Tibial artery (tissue), 4 donors: ENCODE measurements around the gene PCBP3.

Experiments used
- DNase-seq, 2 donors: peaks; one replicate each; pipeline ENCODE4 v3.0.0-alpha.2; 2019
- H3K27ac ChIP-seq, 2 donors: fragments of 200-600 bp; sonication (generic) in 1 of 2; 1 replicate in 1 of 2; 2 replicates in 1 of 2; pipeline ENCODE4 v1.5.1; 2018 to 2019; ENCODE audit warnings: mild to moderate bottlenecking in 1 of 2
- H3K27me3 ChIP-seq, 2 donors: fragments of 200-600 bp; sonication (generic) in 1 of 2; one replicate each; pipeline versions ENCODE4 v1.5.1 to v1.6.0; 2016 to 2019
- H3K36me3 ChIP-seq, 3 donors: fragments of 200-600 bp; sonication (generic) in 2 of 3; one replicate each; pipeline ENCODE4 v1.5.1; 2016 to 2019; ENCODE audit warnings: mild to moderate bottlenecking in 2 of 3
- H3K4me1 ChIP-seq, 4 donors: fragments of 200-600 bp; sonication (generic) in 2 of 4; 1 replicate in 3 of 4; 2 replicates in 1 of 4; pipeline ENCODE4 v1.5.1; 2016 to 2019
- H3K4me3 ChIP-seq, 2 donors: fragments of 200-600 bp; sonication (generic) in 1 of 2; 1 replicate in 1 of 2; 2 replicates in 1 of 2; pipeline ENCODE4 v1.5.1; 2018 to 2019; ENCODE audit warnings: mild to moderate bottlenecking in 2 of 2
- H3K9me3 ChIP-seq, 3 donors: fragments of 200-600 bp; sonication (generic) in 1 of 3; one replicate each; pipeline ENCODE4 v1.5.1; 2016 to 2019
- intact Hi-C: fragments of 100-400 bp; cut with DNase I; formaldehyde crosslinking; loops from one replicate; pipeline ENCODE4 v1.15.0; 2023; ENCODE audit warnings: low total_unique reads
- TF ChIP-seq, protein P1 (sequence below), 2 experiments: fragments of 200-600 bp in 1 of 2; fragments of 450-650 bp in 1 of 2; IDR thresholded peaks; one replicate each; pipeline ENCODE4 v1.5.1; 2017 to 2019; ENCODE audit warnings: antibody characterized with exemption in 2 of 2, mild to moderate bottlenecking in 1 of 2, moderate library complexity in 1 of 2

The PCBP3 gene

DNA sequence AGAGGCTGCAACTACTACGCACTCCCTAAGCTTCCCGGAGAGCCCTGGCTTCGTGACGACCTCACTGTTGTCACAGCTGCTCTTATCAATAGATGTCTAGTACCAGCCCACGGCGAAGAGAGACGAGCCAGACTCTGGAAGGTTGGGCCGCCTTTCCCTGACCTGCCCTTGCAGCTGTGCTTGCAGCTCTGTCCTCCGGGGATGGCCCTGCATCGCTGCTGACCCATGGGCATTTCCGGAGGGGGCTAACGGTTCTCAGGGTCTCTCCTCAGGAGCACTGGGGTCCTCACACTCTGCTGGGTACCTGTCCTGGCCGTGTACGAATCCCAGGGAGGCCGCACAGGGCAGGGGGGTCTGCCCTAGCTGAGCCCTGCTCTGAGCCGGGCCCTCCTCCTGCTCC is 244.3 kb downstream of the PCBP3 start:
- H3K9me3 ChIP-seq: no peaks in the 10 kb centered on the region
- intact Hi-C loops: no loop called here
- H3K4me1 ChIP-seq: peaks cover 0 to 10% (median 7%) of the 10 kb centered on the region in 4 donors
- H3K4me3 ChIP-seq: no peak overlapping the region
- TF ChIP-seq, protein P1, sequence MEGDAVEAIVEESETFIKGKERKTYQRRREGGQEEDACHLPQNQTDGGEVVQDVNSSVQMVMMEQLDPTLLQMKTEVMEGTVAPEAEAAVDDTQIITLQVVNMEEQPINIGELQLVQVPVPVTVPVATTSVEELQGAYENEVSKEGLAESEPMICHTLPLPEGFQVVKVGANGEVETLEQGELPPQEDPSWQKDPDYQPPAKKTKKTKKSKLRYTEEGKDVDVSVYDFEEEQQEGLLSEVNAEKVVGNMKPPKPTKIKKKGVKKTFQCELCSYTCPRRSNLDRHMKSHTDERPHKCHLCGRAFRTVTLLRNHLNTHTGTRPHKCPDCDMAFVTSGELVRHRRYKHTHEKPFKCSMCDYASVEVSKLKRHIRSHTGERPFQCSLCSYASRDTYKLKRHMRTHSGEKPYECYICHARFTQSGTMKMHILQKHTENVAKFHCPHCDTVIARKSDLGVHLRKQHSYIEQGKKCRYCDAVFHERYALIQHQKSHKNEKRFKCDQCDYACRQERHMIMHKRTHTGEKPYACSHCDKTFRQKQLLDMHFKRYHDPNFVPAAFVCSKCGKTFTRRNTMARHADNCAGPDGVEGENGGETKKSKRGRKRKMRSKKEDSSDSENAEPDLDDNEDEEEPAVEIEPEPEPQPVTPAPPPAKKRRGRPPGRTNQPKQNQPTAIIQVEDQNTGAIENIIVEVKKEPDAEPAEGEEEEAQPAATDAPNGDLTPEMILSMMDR (IDR thresholded peaks at IDR 0.05): no peak
- no peak overlapping the region for H3K27ac ChIP-seq
- DNase-seq: no peak
- H3K27me3 ChIP-seq: peaks cover 0 to 17% of the 10 kb centered on the region in 2 donors
- H3K36me3 ChIP-seq: no peaks in the 10 kb centered on the region

DNA sequence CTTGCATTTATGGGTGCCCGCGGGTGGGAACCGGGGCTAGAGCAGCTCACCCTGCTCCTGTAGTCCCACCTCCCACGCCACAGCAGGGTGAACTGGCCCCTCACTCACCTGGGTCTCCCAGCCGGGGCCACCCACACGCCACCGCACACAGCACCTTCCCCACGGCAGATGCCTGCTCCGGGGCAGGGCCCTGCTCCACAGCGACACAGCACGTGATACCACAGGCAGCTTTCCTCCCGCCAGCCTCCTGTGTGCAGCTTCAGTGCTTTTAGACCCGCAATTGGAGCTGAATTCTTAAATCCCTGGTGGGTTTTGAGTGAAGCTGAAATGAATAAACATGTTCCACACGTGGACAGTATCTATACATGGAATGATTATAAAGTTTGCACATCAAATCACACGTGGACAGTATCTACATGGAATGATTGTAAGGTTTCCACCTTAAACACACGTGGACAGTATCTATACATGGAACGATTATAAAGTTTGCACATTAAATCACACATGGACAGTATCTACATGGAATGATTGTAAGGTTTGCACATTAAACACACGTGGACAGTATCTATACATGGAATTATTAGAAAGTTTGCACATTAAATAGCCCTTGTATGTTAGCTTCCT is 245.0 kb downstream of the PCBP3 start:
- peaks cover 0 to 17% of the 10 kb centered on the region in 2 donors for H3K27me3 ChIP-seq
- H3K4me3 ChIP-seq: no peak overlapping the region
- peaks cover 0 to 16% (median 12%) of the 10 kb centered on the region in 4 donors for H3K4me1 ChIP-seq
- H3K27ac ChIP-seq: no peak overlapping the region
- TF ChIP-seq, protein P1 (IDR thresholded peaks at IDR 0.05): no peak
- intact Hi-C loops: no loop called here
- DNase-seq: no peak
- H3K9me3 ChIP-seq: no peaks in the 10 kb centered on the region
- no peaks in the 10 kb centered on the region for H3K36me3 ChIP-seq

DNA sequence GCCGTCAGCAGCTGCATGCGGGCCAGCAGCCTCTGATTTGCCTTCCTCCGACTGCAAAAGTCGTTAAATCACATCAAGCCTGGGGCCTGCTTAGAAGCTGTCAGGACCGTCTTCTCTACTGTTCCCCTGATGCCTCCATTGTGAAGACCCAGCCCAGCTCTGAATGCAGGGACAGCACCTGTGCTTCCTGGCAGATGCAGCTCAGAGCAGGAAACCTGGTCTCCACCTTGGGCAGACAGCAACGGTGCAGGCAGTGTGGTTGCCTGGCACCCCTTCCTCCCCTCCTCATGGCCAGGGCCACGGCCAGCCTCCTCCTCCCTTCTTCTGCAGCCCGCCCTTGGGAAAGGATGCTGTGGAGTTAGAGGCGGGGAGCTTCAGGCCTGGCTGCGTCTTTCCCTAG is 245.7 kb downstream of the PCBP3 start:
- Histone ChIP-seq H3K27ac (no peak overlapping the region), H3K36me3 (no peaks in the 10 kb centered on the region), H3K4me3 (no peak overlapping the region), H3K9me3 (no peaks in the 10 kb centered on the region), H3K27me3 (peaks cover 0 to 17% of the 10 kb centered on the region in 2 donors), H3K4me1 (peaks cover 0 to 23% (median 19%) of the 10 kb centered on the region in 4 donors)
- no peak for DNase-seq
- intact Hi-C loops: no loop called here
- TF ChIP-seq, protein P1 (IDR thresholded peaks at IDR 0.05): no peak

DNA sequence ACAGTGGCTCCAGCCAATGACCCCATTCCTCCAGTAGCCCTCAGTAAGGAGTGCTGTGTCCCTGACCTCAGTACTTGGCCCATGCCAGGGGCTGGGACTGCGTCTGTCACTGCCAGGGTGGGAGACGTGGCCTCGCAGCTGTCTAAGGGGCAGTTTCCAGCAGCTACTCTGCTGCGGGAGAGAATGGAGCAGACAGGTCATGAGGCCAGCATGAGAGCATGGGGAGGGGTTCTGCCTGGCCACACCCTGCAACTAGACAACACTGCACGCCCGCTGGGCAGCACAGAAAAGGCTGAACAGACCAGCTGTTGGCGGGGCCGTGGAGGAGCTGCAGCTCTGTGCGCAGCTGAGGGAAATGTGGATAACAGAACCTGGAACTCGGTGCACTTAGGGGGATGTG is 246.4 kb downstream of the PCBP3 start:
- H3K4me3 ChIP-seq: no peak overlapping the region
- no peaks in the 10 kb centered on the region for H3K36me3 ChIP-seq
- peaks cover 0 to 17% of the 10 kb centered on the region in 2 donors for H3K27me3 ChIP-seq
- intact Hi-C loops: no loop called here
- no peaks in the 10 kb centered on the region for H3K9me3 ChIP-seq
- DNase-seq: no peak
- peaks cover 0 to 24% (median 21%) of the 10 kb centered on the region in 4 donors for H3K4me1 ChIP-seq
- TF ChIP-seq, protein P1 (IDR thresholded peaks at IDR 0.05): no peak
- H3K27ac ChIP-seq: no peak overlapping the region

DNA sequence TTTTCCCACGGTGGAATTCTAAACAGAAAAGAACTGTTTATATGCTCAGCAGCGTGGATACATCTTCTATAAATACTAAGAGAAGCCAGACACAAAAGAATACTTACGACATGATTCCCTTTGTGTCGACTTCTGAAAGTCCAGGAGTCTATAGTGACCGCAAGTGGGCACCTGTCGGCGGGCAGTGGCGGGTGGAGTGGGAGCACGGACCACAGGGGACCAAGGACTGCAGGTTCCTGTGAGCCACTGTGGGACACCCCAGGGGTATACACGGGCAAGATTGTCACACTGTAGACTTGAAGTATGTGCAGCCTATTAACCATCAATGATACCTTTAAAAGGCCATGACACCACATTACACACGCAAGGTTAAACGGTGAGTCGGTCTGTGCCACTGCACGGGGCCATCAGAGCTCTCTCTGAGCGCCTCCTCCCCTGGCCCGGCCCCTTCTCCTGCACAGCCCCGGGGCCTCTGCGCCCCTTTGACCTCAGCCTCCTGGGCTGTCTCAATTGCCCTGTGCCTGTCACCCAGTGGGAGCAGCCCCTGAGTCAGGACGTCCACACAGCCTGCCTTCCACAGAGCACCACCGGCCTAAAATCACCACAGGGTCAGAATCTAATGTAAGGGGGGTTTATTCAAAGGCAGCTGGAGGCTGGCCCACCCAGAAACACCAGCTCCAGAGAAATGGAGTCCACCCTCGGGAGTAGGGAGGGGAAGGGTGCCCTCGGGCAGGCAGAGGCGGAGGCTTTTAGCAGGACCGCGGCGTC is 248.0 kb downstream of the PCBP3 start:
- H3K36me3 ChIP-seq: no peaks in the 10 kb centered on the region
- no peak for DNase-seq
- peaks cover 0 to 17% of the 10 kb centered on the region in 2 donors for H3K27me3 ChIP-seq
- H3K4me3 ChIP-seq: no peak overlapping the region
- H3K9me3 ChIP-seq: no peaks in the 10 kb centered on the region
- no peak overlapping the region for H3K27ac ChIP-seq
- TF ChIP-seq, protein P1 (IDR thresholded peaks at IDR 0.05): no peak
- intact Hi-C loops: no loop called here
- H3K4me1 ChIP-seq: peaks cover 0 to 23% (median 21%) of the 10 kb centered on the region in 4 donors
